ENCODE results near the gene ZNF516. TPM values are rescaled to one million over a fixed set of nuclear protein-coding genes. Genes with fewer than 3 reads are reported as not detected.
A peak's percentile ranks its signal among the peaks of the same experiment; 100 is the strongest.

Gene ZNF516
- total RNA-seq, 1 donor: 16.3 TPM

- no peak overlapping the region for H2AFZ ChIP-seq (ENCODE audit: low read length)
- DNase-seq (ENCODE audit: insufficient read length, low spot score, missing footprints): no peak
- no peaks in the 10 kb centered on the region for H3K9me3 ChIP-seq (ENCODE audit: low read depth, low read length)
- H4K20me1 ChIP-seq (ENCODE audit: insufficient read depth, low read length): no peaks in the 10 kb centered on the region
- H3K36me3 ChIP-seq (ENCODE audit: insufficient read depth, low read length): peaks cover 8% of the 10 kb centered on the region
- no peak overlapping the region for H3K27ac ChIP-seq (ENCODE audit: low read depth, low read length)
- H3K27me3 ChIP-seq (ENCODE audit: insufficient read depth, low read length): no peaks in the 10 kb centered on the region
- TF ChIP-seq CTCF (IDR thresholded peaks at IDR 0.05; ENCODE audit: extremely low read depth, low read depth, low read length): no peak
- peaks cover 35% of the 10 kb centered on the region for H3K4me1 ChIP-seq (ENCODE audit: insufficient read depth, low read length)
- no peak overlapping the region for H3K4me2 ChIP-seq (ENCODE audit: insufficient read depth, low read length)
- peaks cover 69% of the 10 kb centered on the region for H3K79me2 ChIP-seq (ENCODE audit: insufficient read depth, low read length)
- H3K4me3 ChIP-seq (ENCODE audit: insufficient read depth, low read length): no peak overlapping the region
Observed at GRCh38 chr18:76461148-76461547, 33.9 kb downstream of the ZNF516 start.

GRCh38 chr18:76460482-76460881 lies 34.6 kb downstream of the ZNF516 start:
- TF ChIP-seq CTCF (IDR thresholded peaks at IDR 0.05; ENCODE audit: extremely low read depth, low read depth, low read length): no peak
- Histone ChIP-seq H3K9me3 (ENCODE audit: low read depth, low read length) (no peaks in the 10 kb centered on the region), H4K20me1 (ENCODE audit: insufficient read depth, low read length) (no peaks in the 10 kb centered on the region), H3K27me3 (ENCODE audit: insufficient read depth, low read length) (no peaks in the 10 kb centered on the region), H3K4me3 (ENCODE audit: insufficient read depth, low read length) (peak overlapping the region; percentile 35), H3K79me2 (ENCODE audit: insufficient read depth, low read length) (peaks cover 70% of the 10 kb centered on the region), H3K27ac (ENCODE audit: low read depth, low read length) (peak overlapping the region; percentile 95), H2AFZ (ENCODE audit: low read length) (peak overlapping the region; percentile 60), H3K36me3 (ENCODE audit: insufficient read depth, low read length) (peaks cover 8% of the 10 kb centered on the region), H3K4me1 (ENCODE audit: insufficient read depth, low read length) (peaks cover 39% of the 10 kb centered on the region), H3K4me2 (ENCODE audit: insufficient read depth, low read length) (peak overlapping the region; percentile 82)
- DNase-seq (ENCODE audit: insufficient read length, low spot score, missing footprints): peak; percentile 68

- peak overlapping the region; percentile 95 for H3K27ac ChIP-seq (ENCODE audit: low read depth, low read length)
- H4K20me1 ChIP-seq (ENCODE audit: insufficient read depth, low read length): no peaks in the 10 kb centered on the region
- peak overlapping the region; percentile 82 for H3K4me2 ChIP-seq (ENCODE audit: insufficient read depth, low read length)
- no peaks in the 10 kb centered on the region for H3K9me3 ChIP-seq (ENCODE audit: low read depth, low read length)
- H2AFZ ChIP-seq (ENCODE audit: low read length): peak overlapping the region; percentile 83
- peaks cover 70% of the 10 kb centered on the region for H3K79me2 ChIP-seq (ENCODE audit: insufficient read depth, low read length)
- H3K36me3 ChIP-seq (ENCODE audit: insufficient read depth, low read length): peaks cover 8% of the 10 kb centered on the region
- H3K27me3 ChIP-seq (ENCODE audit: insufficient read depth, low read length): no peaks in the 10 kb centered on the region
- peak; percentile 21 for TF ChIP-seq CTCF (IDR thresholded peaks at IDR 0.05; ENCODE audit: extremely low read depth, low read depth, low read length)
- H3K4me1 ChIP-seq (ENCODE audit: insufficient read depth, low read length): peaks cover 39% of the 10 kb centered on the region
- peak; percentile 98 for DNase-seq (ENCODE audit: insufficient read length, low spot score, missing footprints)
- H3K4me3 ChIP-seq (ENCODE audit: insufficient read depth, low read length): peak overlapping the region; percentile 65
Observed at GRCh38 chr18:76459687-76460350, 35.2 kb downstream of the ZNF516 start.

- no peak for DNase-seq (ENCODE audit: insufficient read length, low spot score, missing footprints)
- peak overlapping the region; percentile 65 for H3K4me3 ChIP-seq (ENCODE audit: insufficient read depth, low read length)
- H3K36me3 ChIP-seq (ENCODE audit: insufficient read depth, low read length): peaks cover 8% of the 10 kb centered on the region
- peaks cover 72% of the 10 kb centered on the region for H3K79me2 ChIP-seq (ENCODE audit: insufficient read depth, low read length)
- peaks cover 39% of the 10 kb centered on the region for H3K4me1 ChIP-seq (ENCODE audit: insufficient read depth, low read length)
- H3K27me3 ChIP-seq (ENCODE audit: insufficient read depth, low read length): no peaks in the 10 kb centered on the region
- no peaks in the 10 kb centered on the region for H4K20me1 ChIP-seq (ENCODE audit: insufficient read depth, low read length)
- peak overlapping the region; percentile 83 for H2AFZ ChIP-seq (ENCODE audit: low read length)
- H3K9me3 ChIP-seq (ENCODE audit: low read depth, low read length): no peaks in the 10 kb centered on the region
- H3K27ac ChIP-seq (ENCODE audit: low read depth, low read length): peak overlapping the region; percentile 95
- TF ChIP-seq CTCF (IDR thresholded peaks at IDR 0.05; ENCODE audit: extremely low read depth, low read depth, low read length): no peak
- H3K4me2 ChIP-seq (ENCODE audit: insufficient read depth, low read length): peak overlapping the region; percentile 82
Observed at GRCh38 chr18:76459312-76459686, 35.7 kb downstream of the ZNF516 start.
